Forelimb muscle (tissue), 1 donor: Measurements from ENCODE around the gene EPHA1. TPM values are rescaled to one million over a fixed set of nuclear protein-coding genes. Genes with fewer than 3 reads are reported as not detected.

Experiments
- DNase-seq: peaks from one replicate; pipeline ENCODE4 v3.0.0-alpha.2; 2013; ENCODE audit warnings: low read depth
- polyA plus RNA-seq: library from polyadenylated mRNA; unstranded; fragments of 120-200 nt; gene quantifications from one replicate; pipeline ENCODE4 v1.2.1, GENCODE V29; 2013; ENCODE audit not compliant: insufficient read length

The EPHA1 gene
- polyA plus RNA-seq, 1 donor = 6.0 TPM

GRCh38 chr7:143374561-143374960, 34.1 kb downstream of the EPHA1 start:
- no peak for DNase-seq

GRCh38 chr7:143373255-143373794, 35.3 kb downstream of the EPHA1 start:
- DNase-seq = no peak

GRCh38 chr7:143372070-143372469, 36.6 kb downstream of the EPHA1 start:
- DNase-seq = no peak

- no peak for DNase-seq
These were observed 38.7 kb downstream of the EPHA1 start for GRCh38 chr7:143369678-143370651.

- no peak for DNase-seq
These were observed 40.3 kb downstream of the EPHA1 start for GRCh38 chr7:143368387-143368786.

GRCh38 chr7:143367972-143368371, 40.7 kb downstream of the EPHA1 start:
- no peak for DNase-seq

GRCh38 chr7:143363016-143363937, 45.4 kb downstream of the EPHA1 start:
- DNase-seq = no peak

GRCh38 chr7:143362131-143363015, 46.3 kb downstream of the EPHA1 start, which contains the start of gene FAM131B:
FAM131B (minus strand) TSS chr7:143362713; CDS start chr7:143362603, 110 bp downstream.
- DNase-seq = no peak

GRCh38 chr7:143361552-143362130, 47.0 kb downstream of the EPHA1 start:
- no peak for DNase-seq

GRCh38 chr7:143360788-143361551, 47.7 kb downstream of the EPHA1 start:
- DNase-seq = no peak

- DNase-seq = no peak
These were observed 48.8 kb downstream of the EPHA1 start for GRCh38 chr7:143359771-143360353.

- DNase-seq = no peak
These were observed 50.0 kb downstream of the EPHA1 start for GRCh38 chr7:143358626-143359025.

- DNase-seq = no peak
These were observed 52.1 kb downstream of the EPHA1 start for GRCh38 chr7:143356414-143357050.

- DNase-seq = no peak
These were observed 52.9 kb downstream of the EPHA1 start for GRCh38 chr7:143355450-143356385.

- DNase-seq = no peak
These were observed 53.7 kb downstream of the EPHA1 start for GRCh38 chr7:143354965-143355364.

GRCh38 chr7:143354376-143354775, 54.3 kb downstream of the EPHA1 start:
- DNase-seq = no peak

- DNase-seq = no peak
These were observed 56.1 kb downstream of the EPHA1 start for GRCh38 chr7:143352531-143353002.

GRCh38 chr7:143351574-143351973, 57.1 kb downstream of the EPHA1 start:
- no peak for DNase-seq
